HepG2 (cell line): ENCODE measurements around the gene KIF24. TPM values are rescaled to one million over a fixed set of nuclear protein-coding genes. Genes with fewer than 3 reads are reported as not detected.
A peak's percentile ranks its signal among the peaks of the same experiment; 100 is the strongest.

Experiments
- AHR ChIP-seq: IDR thresholded peaks from 2 replicates; pipeline ENCODE4 v1.6.1; 2018; ENCODE audit warnings: missing genetic modification reagents, missing compliant biosample characterization
- CBX2 ChIP-seq, 2 experiments: fragments of 200-600 bp in 1 of 2; sonication (generic); formaldehyde crosslinking in 1 of 2; IDR thresholded peaks; 2 replicates each; pipeline versions ENCODE4 v1.7.0 to v1.8.1; 2018 to 2022; ENCODE audit warnings: low read depth in 2 of 2, low read length in 1 of 2, mild to moderate bottlenecking in 1 of 2, missing genetic modification reagents in 1 of 2
- CEBPG ChIP-seq: IDR thresholded peaks from 2 replicates; pipeline ENCODE4 v1.6.1; 2016
- CTCF ChIP-seq: sonication (generic); formaldehyde crosslinking; IDR thresholded peaks from 2 replicates; pipeline ENCODE4 v1.5.0; 2020; ENCODE audit warnings: mild to moderate bottlenecking, missing genetic modification reagents, moderate library complexity
- FOXA1 ChIP-seq, 2 experiments: fragments of 450-650 bp in 1 of 2; sonication (generic) in 1 of 2; formaldehyde crosslinking in 1 of 2; IDR thresholded peaks; 2 replicates each; pipeline versions ENCODE4 v1.4.0 to v1.6.1; 2016 to 2020; ENCODE audit warnings: missing genetic modification reagents in 1 of 2
- LCORL ChIP-seq, 2 experiments: fragments of 450-650 bp in 1 of 2; sonication (generic) in 1 of 2; formaldehyde crosslinking in 1 of 2; IDR thresholded peaks; 2 replicates each; pipeline versions ENCODE4 v1.5.0 to v1.6.1; 2017 to 2020; ENCODE audit warnings: antibody characterized with exemption in 1 of 2, missing genetic modification reagents in 1 of 2
- MLX ChIP-seq: IDR thresholded peaks from 2 replicates; pipeline ENCODE4 v1.6.1; 2016
- MXI1 ChIP-seq: IDR thresholded peaks from 3 replicates; pipeline ENCODE4 v1.6.1; 2012; ENCODE audit warnings: low read depth, low read length, inconsistent platforms, borderline replicate concordance
- NR2C2 ChIP-seq: sonication (generic); formaldehyde crosslinking; IDR thresholded peaks from 2 replicates; pipeline ENCODE4 v1.4.0; 2020; ENCODE audit warnings: missing genetic modification reagents, mild to moderate bottlenecking, moderate library complexity, borderline replicate concordance
- PITX1 ChIP-seq: sonication (generic); formaldehyde crosslinking; IDR thresholded peaks from 2 replicates; pipeline ENCODE4 v1.5.1; 2020; ENCODE audit warnings: mild to moderate bottlenecking, missing genetic modification reagents
- SOX5 ChIP-seq: IDR thresholded peaks from 2 replicates; pipeline ENCODE4 v1.6.1; 2016; ENCODE audit warnings: borderline replicate concordance
- STAT6 ChIP-seq: sonication (generic); formaldehyde crosslinking; IDR thresholded peaks from 2 replicates; pipeline ENCODE4 v1.4.0; 2020; ENCODE audit warnings: missing genetic modification reagents, mild to moderate bottlenecking, borderline replicate concordance
- TSC22D2 ChIP-seq: sonication (generic); formaldehyde crosslinking; IDR thresholded peaks from 2 replicates; pipeline ENCODE4 v1.5.1; 2020; ENCODE audit warnings: missing genetic modification reagents, mild to moderate bottlenecking, borderline replicate concordance
- ZC3H13 ChIP-seq: sonication (generic); formaldehyde crosslinking; IDR thresholded peaks from 2 replicates; pipeline ENCODE4 v1.8.1; 2023; ENCODE audit warnings: mild to moderate bottlenecking, missing genetic modification reagents, moderate library complexity
- ZFP37 ChIP-seq: sonication (generic); formaldehyde crosslinking; IDR thresholded peaks from 2 replicates; pipeline ENCODE4 v1.4.0; 2020; ENCODE audit warnings: missing genetic modification reagents, borderline replicate concordance
- ZNF629 ChIP-seq: sonication (generic); formaldehyde crosslinking; conservative IDR thresholded peaks from 2 replicates; pipeline ENCODE4 v1.5.0; 2020; ENCODE audit warnings: missing genetic modification reagents
- ZNF672 ChIP-seq: sonication (generic); formaldehyde crosslinking; IDR thresholded peaks from 2 replicates; pipeline ENCODE4 v1.8.1; 2022; ENCODE audit warnings: missing genetic modification reagents
- polyA plus RNA-seq, 8 experiments: library from polyadenylated mRNA; depleted of rRNA in 3 of 8; stranded (reverse) in 7 of 8; unstranded in 1 of 8; fragments of >200 nt; fragmentation: Illumina TruSeq in 4 of 8; extraction: Trizol in 4 of 8; gene quantifications; 2 replicates each; pipeline versions ENCODE4 v1.2.1 to v1.2.3, GENCODE V29; 2011 to 2016; ENCODE audit warnings: low read depth in 4 of 8, missing spikeins in 1 of 8, mixed read lengths in 1 of 8; ENCODE audit not compliant: insufficient read depth in 1 of 8
- total RNA-seq, 5 experiments: library from RNA; depleted of rRNA; stranded (reverse); fragments of >200 nt; fragmentation: Illumina TruSeq; extraction: Trizol; gene quantifications; 2 replicates each; pipeline ENCODE4 v1.2.3, GENCODE V29; 2016; ENCODE audit warnings: low read depth in 1 of 5
- TF ChIP-seq, protein P1 (sequence below): sonication (generic); formaldehyde crosslinking; IDR thresholded peaks from 2 replicates; pipeline ENCODE4 v1.9.0; 2022; ENCODE audit warnings: missing genetic modification reagents, mild to moderate bottlenecking, borderline replicate concordance
- TF ChIP-seq, protein P2 (sequence below): sonication (generic); formaldehyde crosslinking; IDR thresholded peaks from 2 replicates; pipeline ENCODE4 v1.5.0; 2020; ENCODE audit warnings: mild to moderate bottlenecking, missing genetic modification reagents

Gene KIF24
- total and polyA plus RNA-seq, 2 of the 13 experiments (the other 11 are each of a cell fraction or from before 2014, with no cell fraction given) = 1.1 to 3.0 TPM

DNA sequence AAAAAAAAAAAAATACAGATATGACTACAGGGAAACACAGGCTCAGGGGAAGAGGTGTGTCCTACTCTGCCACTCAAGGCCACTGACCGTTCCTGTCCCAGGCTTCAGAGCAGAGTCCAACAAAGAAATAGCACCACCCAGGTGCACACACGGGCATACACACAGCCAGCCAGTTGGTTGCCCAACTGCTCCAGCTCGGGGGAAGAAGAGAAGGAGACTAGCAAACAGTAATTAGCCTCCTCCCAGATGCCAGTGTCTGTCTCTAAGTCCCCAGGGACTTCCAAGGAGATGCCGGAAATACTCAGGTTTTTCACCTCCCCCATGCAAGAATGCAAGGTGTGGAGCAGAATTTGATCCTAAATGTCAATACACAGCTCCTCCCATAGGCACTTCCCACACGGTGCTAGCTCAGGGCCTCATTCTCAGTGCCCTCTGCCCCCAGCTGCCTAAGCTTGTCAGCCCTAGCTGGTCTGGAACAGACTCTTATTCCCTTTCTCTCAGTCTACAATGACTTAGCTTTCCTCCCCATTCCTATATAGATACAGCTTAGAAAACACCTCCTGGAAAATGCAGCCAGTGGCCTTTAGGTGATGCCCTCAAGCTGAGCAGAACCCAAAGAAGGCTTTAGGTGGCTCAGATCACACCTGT lies 46.0 kb upstream of the KIF24 start (continued):
- TF ChIP-seq ZFP37 (CRISPR knock-in tag) (no peak), MLX (CRISPR knock-in tag) (no peak), CEBPG (CRISPR knock-in tag) (peak; percentile 92), CTCF (peak; percentile 64), MXI1 (peak; percentile 55; the same call in 2 of the 3 replicates), NR2C2 (peak; percentile 31; the same call in 1 of the 2 replicates), FOXA1 (IDR thresholded peaks at IDR 0.05) (no peak), FOXA1 (CRISPR knock-in tag; IDR thresholded peaks at IDR 0.05) (no peak; the same call in 1 of the 2 replicates), ZNF672 (no peak), SOX5 (CRISPR knock-in tag) (peak; percentile 67; the same call in 1 of the 2 replicates), STAT6 (CRISPR knock-in tag) (0 out of 2 replicates have a peak, but pooled peaks have one; percentile 62), LCORL (IDR thresholded peaks at IDR 0.05) (no peak), LCORL (CRISPR knock-in tag; IDR thresholded peaks at IDR 0.05) (peak; percentile 79), PITX1 (peak; percentile 37; the same call in 1 of the 2 replicates), ZNF629 (CRISPR knock-in tag) (no peak), CBX2 (IDR thresholded peaks at IDR 0.05; ENCODE audit: low read depth, low read length) (no peak), CBX2 (CRISPR knock-in tag; IDR thresholded peaks at IDR 0.05; ENCODE audit: low read depth) (no peak), ZC3H13 (0 out of 2 replicates have a peak, but pooled peaks have one; percentile 27), TSC22D2 (no peak), AHR (CRISPR knock-in tag) (0 out of 2 replicates have a peak, but pooled peaks have one; percentile 57)
- TF ChIP-seq, protein P1, sequence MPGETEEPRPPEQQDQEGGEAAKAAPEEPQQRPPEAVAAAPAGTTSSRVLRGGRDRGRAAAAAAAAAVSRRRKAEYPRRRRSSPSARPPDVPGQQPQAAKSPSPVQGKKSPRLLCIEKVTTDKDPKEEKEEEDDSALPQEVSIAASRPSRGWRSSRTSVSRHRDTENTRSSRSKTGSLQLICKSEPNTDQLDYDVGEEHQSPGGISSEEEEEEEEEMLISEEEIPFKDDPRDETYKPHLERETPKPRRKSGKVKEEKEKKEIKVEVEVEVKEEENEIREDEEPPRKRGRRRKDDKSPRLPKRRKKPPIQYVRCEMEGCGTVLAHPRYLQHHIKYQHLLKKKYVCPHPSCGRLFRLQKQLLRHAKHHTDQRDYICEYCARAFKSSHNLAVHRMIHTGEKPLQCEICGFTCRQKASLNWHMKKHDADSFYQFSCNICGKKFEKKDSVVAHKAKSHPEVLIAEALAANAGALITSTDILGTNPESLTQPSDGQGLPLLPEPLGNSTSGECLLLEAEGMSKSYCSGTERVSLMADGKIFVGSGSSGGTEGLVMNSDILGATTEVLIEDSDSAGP (CRISPR knock-in tag) = peak; percentile 31; the same call in 1 of the 2 replicates
- TF ChIP-seq, protein P2, sequence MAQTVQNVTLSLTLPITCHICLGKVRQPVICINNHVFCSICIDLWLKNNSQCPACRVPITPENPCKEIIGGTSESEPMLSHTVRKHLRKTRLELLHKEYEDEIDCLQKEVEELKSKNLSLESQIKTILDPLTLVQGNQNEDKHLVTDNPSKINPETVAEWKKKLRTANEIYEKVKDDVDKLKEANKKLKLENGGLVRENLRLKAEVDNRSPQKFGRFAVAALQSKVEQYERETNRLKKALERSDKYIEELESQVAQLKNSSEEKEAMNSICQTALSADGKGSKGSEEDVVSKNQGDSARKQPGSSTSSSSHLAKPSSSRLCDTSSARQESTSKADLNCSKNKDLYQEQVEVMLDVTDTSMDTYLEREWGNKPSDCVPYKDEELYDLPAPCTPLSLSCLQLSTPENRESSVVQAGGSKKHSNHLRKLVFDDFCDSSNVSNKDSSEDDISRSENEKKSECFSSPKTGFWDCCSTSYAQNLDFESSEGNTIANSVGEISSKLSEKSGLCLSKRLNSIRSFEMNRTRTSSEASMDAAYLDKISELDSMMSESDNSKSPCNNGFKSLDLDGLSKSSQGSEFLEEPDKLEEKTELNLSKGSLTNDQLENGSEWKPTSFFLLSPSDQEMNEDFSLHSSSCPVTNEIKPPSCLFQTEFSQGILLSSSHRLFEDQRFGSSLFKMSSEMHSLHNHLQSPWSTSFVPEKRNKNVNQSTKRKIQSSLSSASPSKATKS (CRISPR knock-in tag) = no peak
